Renal pelvis (tissue), 4 donors: ENCODE results near the gene BPGM. TPM values are rescaled to one million over a fixed set of nuclear protein-coding genes. Genes with fewer than 3 reads are reported as not detected.

ENCODE experiments used
- DNase-seq: peaks from one replicate; pipeline ENCODE4 v3.0.0-alpha.2; 2013
- polyA plus RNA-seq, 3 donors: library from polyadenylated mRNA; unstranded; fragments of 120-200 nt; gene quantifications; one replicate each; pipeline ENCODE4 v1.2.1, GENCODE V29; 2013; ENCODE audit not compliant: insufficient read length in 3 of 3

Gene BPGM
- polyA plus RNA-seq, 3 donors = 38.6 to 43.0 (median 39.7) TPM

DNA sequence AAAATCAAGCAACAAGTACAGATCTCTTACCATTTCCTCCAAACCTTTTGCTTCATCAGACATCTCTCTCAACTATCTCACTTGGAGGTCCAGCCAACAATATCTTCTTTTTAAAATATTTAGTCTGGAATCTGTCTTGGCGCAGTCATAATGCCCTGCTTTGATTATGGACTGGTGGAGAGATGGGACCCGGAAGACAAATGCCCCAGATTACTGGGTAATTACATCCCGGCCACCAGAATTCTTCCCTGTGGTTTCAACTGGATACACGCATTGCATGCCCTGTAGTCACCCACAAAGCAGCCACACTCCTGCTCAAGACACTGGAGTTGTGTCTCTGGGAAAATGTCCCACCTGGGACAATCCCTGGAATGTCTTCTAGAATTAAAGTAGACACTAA, 65.5 kb downstream of the BPGM start:
- DNase-seq = no peak

DNA sequence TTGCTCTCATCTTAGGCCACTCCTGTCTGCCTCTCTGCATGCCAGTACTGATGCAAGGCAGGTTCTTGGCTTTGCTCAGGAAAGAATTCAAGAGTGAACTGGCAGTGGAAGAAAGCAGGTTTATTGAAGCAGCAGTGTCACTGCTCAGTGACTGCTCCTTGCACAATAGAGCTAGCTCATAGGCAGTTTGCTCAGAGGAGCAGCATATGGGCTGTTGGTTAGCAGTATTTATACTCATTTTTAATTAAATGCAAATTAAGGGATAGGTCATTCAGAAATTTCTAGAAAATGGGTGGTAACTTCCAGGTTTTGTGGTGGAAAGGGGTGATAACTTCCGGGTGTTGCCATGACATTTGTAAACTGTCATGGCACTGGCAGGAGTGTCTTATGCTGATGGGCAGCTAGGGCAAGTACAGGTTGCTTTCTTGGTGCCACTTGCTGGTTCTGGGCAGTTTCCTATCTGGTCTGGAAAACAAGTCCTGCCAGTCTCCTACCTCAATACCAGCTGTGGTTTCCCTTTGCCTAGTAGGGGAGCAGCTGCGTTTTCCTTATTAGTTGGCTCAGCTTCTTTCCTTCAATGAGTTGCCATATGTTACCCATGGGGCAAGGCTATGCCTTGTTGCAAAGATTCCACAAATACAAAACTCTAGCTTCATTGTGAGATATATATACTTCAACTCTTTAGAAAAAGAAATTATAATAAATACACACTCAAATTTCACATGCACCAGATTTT, 68.0 kb downstream of the BPGM start:
- no peak for DNase-seq

DNA sequence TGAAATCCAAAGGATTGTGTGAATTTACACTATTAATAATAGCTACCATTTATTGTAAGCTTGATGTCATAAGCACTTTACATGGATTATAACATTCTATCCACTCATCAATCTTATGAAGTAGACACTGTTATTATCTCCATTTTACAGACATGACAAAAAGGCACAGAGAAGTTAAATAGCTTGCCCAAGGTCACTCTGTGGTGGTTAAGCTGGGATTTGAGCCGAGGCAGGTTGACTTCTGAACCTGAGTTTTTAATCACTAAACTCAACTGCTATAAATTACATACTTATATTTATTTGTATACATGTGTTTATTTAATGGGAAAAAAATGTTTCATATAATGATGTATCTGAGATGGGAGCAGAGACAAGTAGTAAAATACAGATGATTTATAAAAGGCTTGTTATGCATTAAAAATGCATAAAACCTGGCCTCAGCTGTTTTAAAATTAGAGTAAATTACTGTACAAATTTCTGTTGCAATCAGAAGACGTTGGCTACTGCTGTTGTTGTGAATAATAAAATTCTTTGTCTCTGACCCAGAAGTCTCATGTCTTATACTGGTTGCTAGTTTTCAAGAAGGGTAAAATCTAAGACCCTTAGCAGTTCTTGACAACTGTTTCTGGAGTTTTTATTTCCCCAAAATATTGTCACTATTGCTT, 71.7 kb downstream of the BPGM start:
- no peak for DNase-seq

DNA sequence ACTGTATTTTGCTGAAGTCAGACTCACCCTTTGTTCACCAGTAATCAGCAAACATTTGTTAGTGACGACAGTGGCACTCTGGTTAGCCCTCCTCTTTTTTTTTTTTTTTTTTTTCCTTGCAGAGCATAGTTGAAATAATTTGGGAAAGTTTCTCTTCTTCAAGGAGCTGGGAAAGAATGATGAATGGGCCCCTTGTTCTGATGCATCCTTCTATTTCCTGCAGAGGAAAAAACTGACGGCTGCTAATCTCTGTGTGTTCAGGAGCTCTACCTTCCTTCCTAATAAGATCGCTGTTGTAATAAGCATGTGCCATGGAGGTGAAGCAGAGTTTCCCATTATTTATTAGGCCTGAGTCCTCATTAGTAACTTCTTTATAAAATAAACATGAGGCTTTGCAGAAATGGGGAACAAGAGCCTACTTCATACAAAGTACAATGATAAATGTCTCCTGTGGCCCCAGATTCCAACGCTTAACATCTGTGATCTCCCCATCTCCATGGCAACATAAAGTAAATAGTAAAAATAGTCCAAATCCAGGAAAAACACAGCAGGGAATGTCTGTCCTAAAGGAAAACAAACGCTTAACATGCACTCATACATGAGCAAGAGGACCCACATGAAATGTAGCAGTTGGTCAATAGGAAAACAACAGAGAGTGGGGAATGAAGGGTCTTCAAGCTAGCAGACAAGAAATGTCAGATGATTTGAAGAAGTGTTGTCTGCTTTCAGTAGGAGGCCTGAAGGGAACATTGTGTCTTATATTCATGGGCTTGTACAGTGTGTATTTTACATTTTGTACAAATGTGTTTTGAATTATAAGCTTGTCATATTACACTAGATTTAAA, 73.7 kb downstream of the BPGM start:
- no peak for DNase-seq

GRCh38 chr7:134721171-134721570, 74.5 kb downstream of the BPGM start:
- no peak for DNase-seq

- DNase-seq = no peak
Observed at GRCh38 chr7:134722786-134723322, 76.2 kb downstream of the BPGM start.

DNA sequence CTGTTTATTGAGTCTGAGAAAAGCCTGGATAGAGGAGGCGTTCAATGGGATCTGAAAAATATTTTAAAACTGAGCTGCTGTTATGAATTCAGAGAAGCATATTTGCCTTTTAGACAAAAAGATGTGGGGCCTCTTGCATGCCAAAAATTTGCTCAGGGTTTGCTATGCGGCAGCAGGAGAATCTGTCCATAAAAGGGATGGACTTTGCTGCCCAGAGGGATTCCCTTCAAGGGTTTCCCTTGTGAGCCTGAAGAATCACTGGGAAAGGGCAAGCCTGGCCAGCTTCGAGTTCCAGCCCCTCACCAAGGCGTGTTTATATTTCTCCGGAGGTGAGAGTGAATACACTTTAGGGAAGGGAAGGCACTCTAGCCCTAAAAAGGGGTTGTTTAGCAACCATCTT, 77.2 kb downstream of the BPGM start:
- no peak for DNase-seq

GRCh38 chr7:134724606-134725005, 78.0 kb downstream of the BPGM start:
- DNase-seq = no peak

DNA sequence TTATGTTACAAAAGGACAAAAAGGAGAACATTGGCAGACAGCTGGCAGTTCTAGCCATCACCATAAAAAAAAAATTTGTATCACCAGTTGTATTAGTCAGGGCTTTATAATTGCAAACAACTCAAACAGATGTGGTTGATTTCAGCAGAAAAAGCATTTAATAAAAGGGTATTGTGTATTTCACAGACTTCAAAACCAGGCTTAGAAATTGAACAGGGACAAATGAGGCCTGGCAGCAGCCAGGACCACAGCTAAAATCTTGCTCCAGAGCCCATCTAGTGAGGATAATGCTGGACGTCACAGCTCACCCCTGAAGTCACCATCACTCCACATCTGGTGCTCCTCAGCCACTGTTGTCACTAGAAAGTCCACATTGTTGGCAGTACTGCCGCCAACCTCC, 79.9 kb downstream of the BPGM start:
- DNase-seq = no peak

GRCh38 chr7:134727711-134728110, 81.1 kb downstream of the BPGM start:
- no peak for DNase-seq

Other genes starting within 250 kb of the BPGM start
- gene AKR1B1, start 187.8 kb upstream of the BPGM start, polyA plus RNA-seq = 100 to 1,000 TPM; 105 to 111 (median 106) TPM
- not detected for gene AKR1B10, start 119.3 kb upstream of the BPGM start, polyA plus RNA-seq
- under 1 TPM in 1 of 3 donors, not detected in 2; 0.22 TPM for gene AKR1B15, start 97.7 kb upstream of the BPGM start, polyA plus RNA-seq
- gene CALD1, start 132.8 kb downstream of the BPGM start, polyA plus RNA-seq = 100 to 1,000 TPM; 214 to 239 (median 215) TPM